HG03460 (cell line): ENCODE results near the gene PEX26.

Experiments
- ATAC-seq: cut with Tn5 transposase; IDR thresholded peaks from one replicate; pipeline ENCODE4 v1.9.1; 2021; ENCODE audit not compliant: unreplicated experiment

Gene PEX26

DNA sequence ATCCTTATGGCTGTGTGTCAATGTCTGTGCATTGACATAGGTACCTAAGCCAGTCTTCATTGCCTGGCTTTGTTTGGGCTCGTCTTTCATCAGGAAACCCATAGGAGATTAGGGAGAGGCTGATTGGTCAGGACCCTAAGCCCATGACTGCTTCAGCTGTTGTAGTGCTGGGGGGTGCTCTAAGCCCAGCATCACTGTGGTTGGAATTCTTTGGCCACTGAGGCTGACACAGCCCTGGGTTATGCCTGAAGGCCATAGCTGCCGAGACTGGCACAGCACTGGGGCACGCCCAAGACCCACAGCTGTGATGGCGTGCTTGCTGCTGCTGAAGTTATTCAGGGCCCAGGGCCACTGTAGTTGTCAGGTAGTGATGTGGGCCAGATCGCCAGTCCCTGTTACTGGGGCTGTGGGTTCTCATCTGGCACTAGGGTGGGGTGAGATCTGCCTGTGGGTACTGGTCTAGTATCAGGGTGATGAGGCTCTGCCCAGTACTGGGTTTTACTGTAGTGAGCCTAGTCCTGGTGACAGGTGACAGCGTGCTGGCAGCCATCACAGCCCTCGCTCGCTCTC lies 77.1 kb downstream of the PEX26 start:
- ATAC-seq = no peak
